GM12891 (cell line): ENCODE data around the gene DHRS4.

Experiments
- POLR2A ChIP-seq: IDR thresholded peaks from 2 replicates; pipeline ENCODE4 v1.6.1; 2011; ENCODE audit warnings: low read depth, low read length, control low read depth
- TAF1 ChIP-seq: IDR thresholded peaks from 2 replicates; pipeline ENCODE4 v1.6.1; 2011; ENCODE audit warnings: low read depth, low read length, control low read depth

DNA sequence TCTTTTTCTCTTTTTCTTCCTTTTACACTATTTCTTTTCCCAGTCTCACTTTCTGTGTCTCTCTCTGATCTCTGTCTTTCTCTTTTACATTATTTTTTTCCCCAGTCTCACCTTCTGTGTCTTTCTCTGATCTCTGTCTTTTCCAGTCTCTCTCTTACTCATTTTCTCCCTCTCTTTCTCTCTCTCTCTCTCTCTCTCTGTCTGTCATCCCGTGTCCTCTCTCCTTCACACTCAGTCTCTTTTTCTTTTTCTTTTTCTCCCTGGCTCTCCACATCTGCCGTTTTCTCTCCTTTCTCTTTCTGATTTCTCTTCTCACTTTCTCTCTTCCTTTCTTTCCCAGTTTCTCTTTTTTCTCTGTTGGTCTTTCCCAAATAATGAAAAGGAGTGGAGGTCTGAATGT, 57.5 kb downstream of the DHRS4 start:
- TF ChIP-seq TAF1 (no peak), POLR2A (no peak)
